Colonic mucosa (tissue), 4 donors: ENCODE data around the gene CDK10. TPM values are rescaled to one million over a fixed set of nuclear protein-coding genes. Genes with fewer than 3 reads are reported as not detected.

Experiments used
- DNase-seq: peaks from one replicate; pipeline ENCODE4 v3.0.0-alpha.2; 2020
- H3K27ac ChIP-seq: fragments of 200-600 bp; one replicate; pipeline ENCODE4 v1.8.0; 2021
- H3K27me3 ChIP-seq: fragments of 200-600 bp; one replicate; pipeline ENCODE4 v1.8.0; 2021
- H3K36me3 ChIP-seq: fragments of 200-600 bp; one replicate; pipeline ENCODE4 v1.8.0; 2021
- H3K4me1 ChIP-seq: fragments of 200-600 bp; one replicate; pipeline ENCODE4 v1.8.0; 2021; ENCODE audit warnings: mild to moderate bottlenecking
- H3K4me3 ChIP-seq: fragments of 200-600 bp; one replicate; pipeline ENCODE4 v1.8.0; 2021
- H3K9ac ChIP-seq, 2 donors: one replicate each; pipeline ENCODE4 v1.7.0; 2013; ENCODE audit warnings: control low read depth in 2 of 2, low read depth in 2 of 2, low read length in 2 of 2
- H3K9me3 ChIP-seq: fragments of 200-600 bp; one replicate; pipeline ENCODE4 v1.8.0; 2021
- intact Hi-C: fragments of 100-400 bp; cut with DNase I; formaldehyde crosslinking; loops from one replicate; pipeline ENCODE4 v1.14.1; 2022
- total RNA-seq, 2 donors: library from RNA; stranded (reverse); fragmentation: NEBNext Ultra II Directional in 1 of 2; extraction: Animal tissue kit (Norgen Biotek cat#: 25700) in 1 of 2; gene quantifications; one replicate each; pipeline ENCODE4 v1.2.1, GENCODE V29; 2021
- TF ChIP-seq, protein P1 (sequence below): fragments of 200-600 bp; IDR thresholded peaks from one replicate; pipeline ENCODE4 v1.8.0; 2022; ENCODE audit warnings: antibody characterized with exemption, mild to moderate bottlenecking
- donor health status: healthy.
- donor health status: DM: no; HTN: no; CAD: no.
- donor health status: DM: no; HTN: no; CAD: no.

Gene CDK10
- total RNA-seq, 2 donors from 2014 or later = 72.2 to 136 TPM

DNA sequence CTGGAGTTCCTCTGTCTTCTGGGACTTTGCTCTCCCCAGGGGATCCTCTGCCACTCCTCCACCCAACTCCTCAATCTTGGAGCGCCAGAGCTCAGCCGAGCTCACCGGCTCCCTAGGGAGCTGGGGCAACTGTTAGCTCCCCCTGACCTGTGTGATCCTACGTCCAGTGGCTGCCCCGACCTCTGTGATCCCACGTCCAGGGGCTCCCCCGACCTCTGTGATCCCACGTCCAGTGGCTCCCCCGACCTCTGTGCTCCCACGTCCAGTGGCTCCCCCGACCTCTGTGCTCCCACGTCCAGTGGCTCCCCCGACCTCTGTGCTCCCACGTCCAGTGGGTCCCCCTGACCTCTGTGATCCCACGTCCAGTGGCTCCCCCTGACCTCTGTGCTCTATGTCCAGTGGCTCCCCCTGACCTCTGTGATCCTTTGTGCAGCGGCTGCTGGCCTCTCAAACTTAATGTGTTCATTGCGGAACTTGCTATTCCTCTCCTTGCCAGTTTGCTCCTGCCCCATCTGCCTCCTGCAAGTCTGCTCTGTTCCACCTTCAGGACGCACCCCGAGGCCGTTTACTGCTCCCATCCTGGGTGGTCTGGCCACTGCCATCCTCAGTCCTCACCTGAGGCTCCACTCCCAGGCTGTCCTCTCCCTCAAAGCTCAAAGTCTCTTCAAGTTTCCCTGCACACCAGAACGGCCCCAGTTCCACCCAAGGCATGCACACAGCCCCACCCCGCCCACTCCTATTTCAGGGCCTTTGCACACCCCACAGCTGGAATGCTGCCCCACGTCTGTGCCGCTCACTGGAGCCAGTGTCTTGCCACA lies 31.4 kb downstream of the CDK10 start:
- no peak overlapping the region for H3K27ac ChIP-seq
- H3K36me3 ChIP-seq = no peaks in the 10 kb centered on the region
- H3K4me1 ChIP-seq = peaks cover 8% of the 10 kb centered on the region
- H3K9me3 ChIP-seq = no peaks in the 10 kb centered on the region
- no peaks in the 10 kb centered on the region for H3K27me3 ChIP-seq
- H3K4me3 ChIP-seq = no peak overlapping the region
- H3K9ac ChIP-seq = no peak overlapping the region
- intact Hi-C loops = no loop called here
- TF ChIP-seq, protein P1, sequence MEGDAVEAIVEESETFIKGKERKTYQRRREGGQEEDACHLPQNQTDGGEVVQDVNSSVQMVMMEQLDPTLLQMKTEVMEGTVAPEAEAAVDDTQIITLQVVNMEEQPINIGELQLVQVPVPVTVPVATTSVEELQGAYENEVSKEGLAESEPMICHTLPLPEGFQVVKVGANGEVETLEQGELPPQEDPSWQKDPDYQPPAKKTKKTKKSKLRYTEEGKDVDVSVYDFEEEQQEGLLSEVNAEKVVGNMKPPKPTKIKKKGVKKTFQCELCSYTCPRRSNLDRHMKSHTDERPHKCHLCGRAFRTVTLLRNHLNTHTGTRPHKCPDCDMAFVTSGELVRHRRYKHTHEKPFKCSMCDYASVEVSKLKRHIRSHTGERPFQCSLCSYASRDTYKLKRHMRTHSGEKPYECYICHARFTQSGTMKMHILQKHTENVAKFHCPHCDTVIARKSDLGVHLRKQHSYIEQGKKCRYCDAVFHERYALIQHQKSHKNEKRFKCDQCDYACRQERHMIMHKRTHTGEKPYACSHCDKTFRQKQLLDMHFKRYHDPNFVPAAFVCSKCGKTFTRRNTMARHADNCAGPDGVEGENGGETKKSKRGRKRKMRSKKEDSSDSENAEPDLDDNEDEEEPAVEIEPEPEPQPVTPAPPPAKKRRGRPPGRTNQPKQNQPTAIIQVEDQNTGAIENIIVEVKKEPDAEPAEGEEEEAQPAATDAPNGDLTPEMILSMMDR = no peak
- DNase-seq = no peak

- no peaks in the 10 kb centered on the region for H3K27me3 ChIP-seq
- H3K27ac ChIP-seq = peak overlapping the region; percentile 88
- TF ChIP-seq, protein P1 = no peak
- intact Hi-C loops = no loop called here
- peak overlapping the region; percentile 94 for H3K4me3 ChIP-seq
- no peaks in the 10 kb centered on the region for H3K9me3 ChIP-seq
- peaks cover 10% of the 10 kb centered on the region for H3K36me3 ChIP-seq
- DNase-seq = peak; percentile 74
- peaks cover 15% of the 10 kb centered on the region for H3K4me1 ChIP-seq
- H3K9ac ChIP-seq = peak overlapping the region; percentile 78 to 93
Measured at GRCh38 chr16:89720551-89720812, 34.0 kb downstream of the CDK10 start.

DNA sequence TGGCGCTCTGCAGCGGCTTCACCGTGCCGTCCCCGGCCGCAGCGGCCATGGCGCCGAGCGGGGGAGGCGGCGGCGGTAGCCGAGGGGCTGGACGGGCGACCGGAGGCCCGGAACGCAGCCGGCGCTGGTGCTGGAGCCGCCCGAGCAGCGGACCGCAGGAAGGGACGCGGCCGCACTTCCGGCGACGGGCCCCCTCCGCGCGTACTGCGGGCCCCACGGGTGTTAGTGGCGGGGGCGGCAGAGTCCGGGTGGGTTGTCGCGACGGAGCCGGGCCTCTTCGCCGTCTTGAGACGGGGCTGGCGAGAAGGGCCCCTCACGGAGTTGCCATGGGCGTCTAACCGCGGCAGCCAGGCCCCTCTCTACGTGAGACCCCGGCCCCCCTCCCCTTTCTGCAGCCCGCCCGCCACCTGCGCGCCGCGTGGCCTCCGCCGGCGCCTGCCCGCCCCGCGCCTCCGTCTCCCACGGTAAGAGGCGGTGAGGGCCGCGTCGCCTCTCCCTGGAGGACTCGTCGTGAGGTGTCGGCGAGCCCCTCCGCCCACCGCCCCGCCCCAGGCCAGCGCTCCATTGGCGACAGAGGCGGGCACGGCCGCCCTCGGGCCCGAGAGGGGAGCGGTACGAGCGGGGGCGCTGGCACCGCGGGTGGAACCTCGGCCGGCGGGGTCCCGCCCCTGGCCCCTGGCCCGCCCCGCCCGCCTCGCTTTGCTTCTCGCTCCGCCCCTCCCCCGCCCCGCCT lies 34.5 kb downstream of the CDK10 start, which contains the start of the genes VPS9D1 and ZNF276:
TSS of gene VPS9D1 (minus strand) at position 86 of the 733 bp plus-strand sequence. CDS start at position 49, 37 bp downstream.
TSS of gene ZNF276 (plus strand) at position 725 of the 733 bp plus-strand sequence. CDS start 104 bp downstream, outside the sequence.
- intact Hi-C loops = no loop called here
- Histone ChIP-seq H3K4me1 (peaks cover 15% of the 10 kb centered on the region), H3K27me3 (no peaks in the 10 kb centered on the region), H3K9me3 (no peaks in the 10 kb centered on the region), H3K36me3 (peaks cover 10% of the 10 kb centered on the region), H3K27ac (peak within 1 kb of the TSS; percentile 88), H3K9ac (peak within 1 kb of the TSS; percentile 92 to 93), H3K4me3 (peak within 1 kb of the TSS; percentile 94)
- DNase-seq = peak; percentile 90
- TF ChIP-seq, protein P1 = no peak

DNA sequence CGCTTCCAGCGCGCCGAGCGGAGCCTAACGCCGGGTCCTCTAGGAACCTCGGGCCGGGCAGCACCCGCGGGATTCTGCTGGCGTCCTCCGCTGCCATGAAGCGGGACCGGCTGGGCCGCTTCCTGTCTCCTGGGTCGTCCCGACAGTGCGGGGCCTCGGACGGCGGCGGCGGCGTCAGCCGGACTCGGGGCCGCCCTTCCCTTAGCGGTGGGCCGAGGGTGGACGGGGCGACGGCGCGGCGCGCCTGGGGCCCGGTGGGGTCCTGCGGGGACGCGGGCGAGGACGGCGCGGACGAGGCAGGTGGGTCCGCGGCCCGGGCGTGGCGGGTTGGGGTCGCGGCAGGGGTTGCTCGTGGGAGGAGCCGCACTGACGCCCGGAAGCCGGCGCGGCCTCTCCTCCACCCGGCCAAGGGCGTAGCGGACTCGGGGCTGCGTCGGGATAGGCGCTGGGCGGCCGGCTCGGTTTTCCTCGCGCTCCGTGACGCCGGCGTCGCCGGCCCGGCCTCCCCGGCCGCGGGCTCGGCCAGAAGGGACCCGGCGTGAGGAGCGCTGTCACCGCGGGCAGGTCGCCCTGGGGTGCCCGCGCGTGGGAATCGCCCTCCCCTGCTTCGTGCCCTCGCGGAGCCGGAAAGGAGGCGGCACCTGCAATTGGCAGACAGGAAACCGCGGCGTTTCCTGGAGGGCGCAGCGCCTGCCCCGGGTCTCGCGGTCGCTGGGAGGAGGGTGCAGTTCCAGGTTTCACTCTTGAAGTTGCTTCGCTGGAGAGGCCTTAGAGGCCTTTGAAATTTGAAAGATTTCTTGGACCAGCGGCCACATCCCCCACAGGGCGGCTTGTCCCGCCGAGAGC lies 35.3 kb downstream of the CDK10 start:
- no peaks in the 10 kb centered on the region for H3K9me3 ChIP-seq
- peak overlapping the region; percentile 94 for H3K4me3 ChIP-seq
- DNase-seq = peak; percentile 75
- peak overlapping the region; percentile 82 to 92 for H3K9ac ChIP-seq
- peak overlapping the region; percentile 88 for H3K27ac ChIP-seq
- TF ChIP-seq, protein P1 = no peak
- H3K4me1 ChIP-seq = peaks cover 15% of the 10 kb centered on the region
- peaks cover 11% of the 10 kb centered on the region for H3K36me3 ChIP-seq
- intact Hi-C loops = no loop called here
- no peaks in the 10 kb centered on the region for H3K27me3 ChIP-seq
